ENCODE results near the gene ASCL1. TPM values are rescaled to one million over a fixed set of nuclear protein-coding genes. Genes with fewer than 3 reads are reported as not detected.

The ASCL1 gene
- 1 to 10 TPM in 3 of 9 donors, under 1 TPM in 5, not detected in 1; 0.17 to 2.8 (median 0.69) TPM for total RNA-seq
- 1 to 10 TPM in 1 of 3 donors, under 1 TPM in 2; 0.54 to 1.9 (median 0.82) TPM for polyA plus RNA-seq
- long read RNA-seq, donor 1 = 0 reads
- long read RNA-seq, donor 2 = 0 reads
- long read RNA-seq, donor 3 = 0 reads
- long read RNA-seq, donor 4 = 0 reads
- long read RNA-seq, donor 5 = 0 reads
- long read RNA-seq, donor 6 = 0 reads
- long read RNA-seq, donor 7 = 0 reads
- long read RNA-seq, donor 8 = 0 reads
- long read RNA-seq, donor 9 = 0 reads
- long read RNA-seq, donor 10 = 0 reads

GRCh38 chr12:102957339-102958050 is at the start of gene ASCL1:
Gene ASCL1, plus strand, starts transcription at chr12:102957674. Its CDS starts 571 bp downstream, at chr12:102958245.
- no peak for DNase-seq
- Histone ChIP-seq H3K4me1 (replicated peaks in 1 of 2) (peaks cover 0 to 4% of the 10 kb centered on the region in 2 donors), H3K27ac (peak within 1 kb of the TSS in 1 of 5 donors; percentile 30), H3K4me3 (peak within 1 kb of the TSS in 1 of 4 donors; percentile 37), H3K36me3 (replicated peaks in 1 of 2) (no peaks in the 10 kb centered on the region), H3K27me3 (peaks cover 67% of the 10 kb centered on the region), H3K9me3 (replicated peaks in 1 of 3) (no peaks in the 10 kb centered on the region)
- no peak for TF ChIP-seq POLR2A (IDR thresholded peaks at IDR 0.05)
- TF ChIP-seq, protein P1, sequence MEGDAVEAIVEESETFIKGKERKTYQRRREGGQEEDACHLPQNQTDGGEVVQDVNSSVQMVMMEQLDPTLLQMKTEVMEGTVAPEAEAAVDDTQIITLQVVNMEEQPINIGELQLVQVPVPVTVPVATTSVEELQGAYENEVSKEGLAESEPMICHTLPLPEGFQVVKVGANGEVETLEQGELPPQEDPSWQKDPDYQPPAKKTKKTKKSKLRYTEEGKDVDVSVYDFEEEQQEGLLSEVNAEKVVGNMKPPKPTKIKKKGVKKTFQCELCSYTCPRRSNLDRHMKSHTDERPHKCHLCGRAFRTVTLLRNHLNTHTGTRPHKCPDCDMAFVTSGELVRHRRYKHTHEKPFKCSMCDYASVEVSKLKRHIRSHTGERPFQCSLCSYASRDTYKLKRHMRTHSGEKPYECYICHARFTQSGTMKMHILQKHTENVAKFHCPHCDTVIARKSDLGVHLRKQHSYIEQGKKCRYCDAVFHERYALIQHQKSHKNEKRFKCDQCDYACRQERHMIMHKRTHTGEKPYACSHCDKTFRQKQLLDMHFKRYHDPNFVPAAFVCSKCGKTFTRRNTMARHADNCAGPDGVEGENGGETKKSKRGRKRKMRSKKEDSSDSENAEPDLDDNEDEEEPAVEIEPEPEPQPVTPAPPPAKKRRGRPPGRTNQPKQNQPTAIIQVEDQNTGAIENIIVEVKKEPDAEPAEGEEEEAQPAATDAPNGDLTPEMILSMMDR (IDR thresholded peaks at IDR 0.05) = no peak
- intact Hi-C loops (cut with DNase I) = no loop called here
- WGBS, 4 donors = 1 to 2% (median 1%) methylated on average over 48 to 52 of the region's 52 CpGs

- no peak overlapping the region for H3K4me3 ChIP-seq
- WGBS, 4 donors = 69 to 78% (median 76%) methylated on average over 4 of the region's 4 CpGs
- H3K4me1 ChIP-seq (replicated peaks in 1 of 2) = no peaks in the 10 kb centered on the region
Measured at GRCh38 chr12:102907918-102908317, 49.6 kb upstream of the ASCL1 start.

GRCh38 chr12:102910137-102910536 is 47.3 kb upstream of the ASCL1 start:
- intact Hi-C loops (cut with DNase I) = no loop called here
- no peaks in the 10 kb centered on the region for H3K36me3 ChIP-seq (replicated peaks in 1 of 2)
- WGBS, 4 donors = 76 to 90% (median 86%) methylated on average over 7 of the region's 7 CpGs

More at GRCh38 chr12:102907918-102908317, 49.6 kb upstream of the ASCL1 start:
- Histone ChIP-seq H3K36me3 (replicated peaks in 1 of 2) (no peaks in the 10 kb centered on the region), H3K9me3 (replicated peaks in 1 of 3) (no peaks in the 10 kb centered on the region), H3K27me3 (no peaks in the 10 kb centered on the region), H3K27ac (no peak overlapping the region)
- TF ChIP-seq, protein P1 (IDR thresholded peaks at IDR 0.05) = no peak
- TF ChIP-seq POLR2A (IDR thresholded peaks at IDR 0.05) = no peak
- no peak for DNase-seq
- intact Hi-C loops (cut with DNase I) = no loop called here

DNA sequence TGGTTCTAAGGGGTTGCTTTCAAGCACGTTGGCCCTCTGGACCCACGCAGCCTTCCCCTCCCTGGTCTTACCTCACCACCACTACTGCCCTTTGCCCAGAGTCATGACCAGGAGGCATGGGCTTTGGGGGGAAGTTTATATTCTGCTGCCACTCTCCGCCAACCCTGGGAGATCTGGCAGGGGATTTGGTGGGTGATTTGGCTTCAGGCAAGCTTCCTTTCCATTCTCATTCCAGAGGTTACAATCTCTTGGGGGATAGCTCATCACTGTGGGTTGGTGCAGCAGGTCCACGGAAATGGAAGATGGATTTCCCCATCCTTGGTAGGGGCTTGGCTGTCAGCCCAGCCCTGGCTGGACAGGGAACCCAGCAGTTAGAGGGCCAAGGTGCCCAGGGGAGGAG is 46.7 kb upstream of the ASCL1 start:
- Histone ChIP-seq H3K4me3 (no peak overlapping the region), H3K27me3 (no peaks in the 10 kb centered on the region), H3K4me1 (replicated peaks in 1 of 2) (no peaks in the 10 kb centered on the region), H3K27ac (no peak overlapping the region), H3K36me3 (replicated peaks in 1 of 2) (no peaks in the 10 kb centered on the region), H3K9me3 (replicated peaks in 1 of 3) (no peaks in the 10 kb centered on the region)
- 81 to 87% (median 84%) methylated on average over 4 of the region's 4 CpGs for WGBS, 4 donors
- no peak for DNase-seq
- intact Hi-C loops (cut with DNase I) = no loop called here
- no peak for TF ChIP-seq POLR2A (IDR thresholded peaks at IDR 0.05)
- TF ChIP-seq, protein P1 (IDR thresholded peaks at IDR 0.05) = no peak

More at GRCh38 chr12:102910137-102910536, 47.3 kb upstream of the ASCL1 start:
- no peaks in the 10 kb centered on the region for H3K27me3 ChIP-seq
- H3K4me1 ChIP-seq (replicated peaks in 1 of 2) = no peaks in the 10 kb centered on the region
- no peak overlapping the region for H3K27ac ChIP-seq
- no peak overlapping the region for H3K4me3 ChIP-seq
- no peak for DNase-seq
- H3K9me3 ChIP-seq (replicated peaks in 1 of 3) = no peaks in the 10 kb centered on the region
- TF ChIP-seq, protein P1 (IDR thresholded peaks at IDR 0.05) = no peak

Measured in adrenal gland (tissue), 19 donors.